ENCODE data around the gene NTF3.
"Not testable (repeated sequence)": the region's sequence is repeated elsewhere in the genome, so short reads cannot be mapped to it uniquely, and the experiment has no call there.

The NTF3 gene

DNA sequence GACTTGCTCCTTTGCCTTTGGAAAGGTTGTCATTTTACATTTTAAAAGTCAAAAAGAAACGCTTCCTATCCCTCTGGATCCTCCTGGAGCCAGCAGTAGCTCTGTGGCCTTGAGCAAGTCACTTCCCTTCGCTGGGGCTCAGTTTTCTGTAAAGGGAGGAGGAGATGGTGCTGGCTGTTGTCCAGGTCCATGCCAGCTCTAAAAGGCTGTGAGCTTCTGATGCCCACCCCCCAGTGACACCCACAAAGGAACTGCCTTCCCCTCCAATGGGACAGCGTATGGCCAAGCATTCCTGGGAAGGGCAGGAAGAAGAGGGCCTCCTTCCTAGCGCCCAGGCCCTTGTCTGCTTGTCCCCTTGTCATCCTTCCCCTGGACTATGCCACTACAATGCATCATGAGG is 81.5 kb downstream of the NTF3 start:
- DNase-seq: no peak

DNA sequence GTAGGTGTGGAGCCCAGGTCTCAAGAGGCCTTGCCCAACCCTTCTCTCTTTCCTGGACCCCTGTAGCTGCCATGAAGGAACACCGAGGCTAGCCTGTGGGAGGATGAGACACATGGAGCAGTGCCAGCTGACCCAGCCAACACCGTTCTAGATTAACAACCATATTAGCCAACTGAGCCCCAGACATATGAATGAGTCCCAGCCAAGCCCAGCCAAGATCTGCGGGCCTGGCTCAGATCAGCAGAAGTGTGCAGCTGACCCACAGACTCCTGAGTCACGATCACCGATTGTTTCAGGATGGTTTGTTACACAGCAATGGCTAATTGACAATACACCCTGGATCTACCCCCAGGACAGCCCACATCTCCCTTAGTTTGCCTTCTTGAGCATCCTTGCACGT is 82.1 kb downstream of the NTF3 start:
- no peak for DNase-seq

- no peak for DNase-seq
Measured at GRCh38 chr12:5514545-5514944, 82.6 kb downstream of the NTF3 start.

GRCh38 chr12:5515458-5515857 is 83.5 kb downstream of the NTF3 start:
- DNase-seq: no peak

GRCh38 chr12:5516371-5517241 is 84.7 kb downstream of the NTF3 start:
- DNase-seq: no peak

GRCh38 chr12:5518584-5519365 is 86.9 kb downstream of the NTF3 start:
- DNase-seq: no peak

DNA sequence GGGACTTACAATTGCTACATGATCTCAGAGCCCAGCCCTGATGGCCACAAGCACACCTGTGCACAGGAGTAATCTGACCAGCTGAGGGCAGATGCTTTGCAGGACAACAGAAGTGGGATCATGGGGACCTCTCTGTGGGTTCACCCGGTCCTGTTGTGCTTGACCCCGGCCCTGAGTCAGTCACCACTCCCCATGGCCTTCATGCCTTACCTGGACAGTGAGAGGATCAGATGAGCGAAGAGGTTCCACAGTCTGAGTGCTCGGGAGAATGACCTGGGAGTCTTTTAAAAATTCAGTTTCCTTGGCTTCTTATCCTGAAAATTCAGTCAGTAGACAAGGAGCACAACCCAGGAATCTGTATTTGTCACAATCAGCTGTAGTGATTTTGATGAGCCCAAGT is 88.1 kb downstream of the NTF3 start:
- DNase-seq: no peak

DNA sequence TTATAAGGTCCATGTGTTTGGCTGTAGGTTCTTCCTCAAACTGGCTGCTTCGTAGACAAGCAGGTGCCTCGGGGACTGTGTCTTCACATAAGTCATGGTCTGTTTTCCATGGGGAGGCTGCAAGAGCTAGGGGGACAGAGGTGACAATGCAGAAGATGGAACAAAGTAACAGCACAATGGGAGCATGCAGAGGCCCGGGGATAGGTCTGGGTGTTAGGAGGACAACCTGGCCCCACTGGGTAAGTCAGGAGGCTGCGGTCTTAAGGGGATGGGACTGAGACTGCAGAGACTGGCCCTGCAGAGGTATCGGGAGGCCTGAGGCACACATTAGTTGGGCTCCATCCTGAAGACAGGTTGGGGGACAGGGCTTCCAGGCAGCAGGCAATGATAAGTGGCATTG is 88.9 kb downstream of the NTF3 start:
- no peak for DNase-seq

DNA sequence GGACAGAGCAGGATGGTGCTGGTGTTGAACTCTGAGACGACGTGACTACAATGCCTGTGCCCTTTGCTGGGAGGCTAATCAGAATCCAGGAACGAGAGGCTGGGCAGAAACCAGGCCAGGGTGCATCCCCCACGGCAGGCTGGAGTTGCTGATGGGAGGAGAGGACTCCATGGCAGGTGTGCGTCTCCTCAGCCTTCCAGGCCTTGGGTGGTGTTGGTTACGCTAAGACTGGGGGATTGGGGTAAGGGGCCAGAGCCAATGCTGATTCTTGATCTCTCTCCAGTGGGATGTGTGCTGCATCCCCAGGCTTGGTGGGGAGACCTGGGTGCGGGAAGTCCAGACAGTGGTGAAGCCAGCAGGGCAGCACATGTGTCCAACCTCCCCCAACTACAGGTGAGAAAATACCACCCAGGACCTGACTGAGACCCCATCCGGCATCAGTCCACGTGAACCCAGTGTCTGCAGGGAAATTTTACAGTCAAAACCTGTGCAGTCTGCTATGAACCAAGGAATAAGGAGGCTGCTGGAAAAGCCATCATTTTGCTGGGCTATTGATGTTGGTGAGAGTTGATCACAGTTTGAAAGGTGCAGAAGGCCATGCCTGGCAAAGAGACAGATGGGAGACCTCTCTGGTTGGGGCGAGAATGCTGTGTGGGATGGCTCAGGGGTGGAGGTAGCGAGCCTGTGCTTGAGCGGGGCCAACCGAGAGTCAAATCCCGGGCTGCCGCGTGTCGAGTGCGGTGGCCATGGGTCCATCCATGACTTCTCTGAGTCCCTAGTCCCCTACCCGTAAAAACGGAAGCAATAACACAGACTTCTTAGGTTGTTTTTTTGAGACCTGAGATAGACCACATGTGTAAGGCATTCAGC is 89.8 kb downstream of the NTF3 start:
- DNase-seq: no peak

DNA sequence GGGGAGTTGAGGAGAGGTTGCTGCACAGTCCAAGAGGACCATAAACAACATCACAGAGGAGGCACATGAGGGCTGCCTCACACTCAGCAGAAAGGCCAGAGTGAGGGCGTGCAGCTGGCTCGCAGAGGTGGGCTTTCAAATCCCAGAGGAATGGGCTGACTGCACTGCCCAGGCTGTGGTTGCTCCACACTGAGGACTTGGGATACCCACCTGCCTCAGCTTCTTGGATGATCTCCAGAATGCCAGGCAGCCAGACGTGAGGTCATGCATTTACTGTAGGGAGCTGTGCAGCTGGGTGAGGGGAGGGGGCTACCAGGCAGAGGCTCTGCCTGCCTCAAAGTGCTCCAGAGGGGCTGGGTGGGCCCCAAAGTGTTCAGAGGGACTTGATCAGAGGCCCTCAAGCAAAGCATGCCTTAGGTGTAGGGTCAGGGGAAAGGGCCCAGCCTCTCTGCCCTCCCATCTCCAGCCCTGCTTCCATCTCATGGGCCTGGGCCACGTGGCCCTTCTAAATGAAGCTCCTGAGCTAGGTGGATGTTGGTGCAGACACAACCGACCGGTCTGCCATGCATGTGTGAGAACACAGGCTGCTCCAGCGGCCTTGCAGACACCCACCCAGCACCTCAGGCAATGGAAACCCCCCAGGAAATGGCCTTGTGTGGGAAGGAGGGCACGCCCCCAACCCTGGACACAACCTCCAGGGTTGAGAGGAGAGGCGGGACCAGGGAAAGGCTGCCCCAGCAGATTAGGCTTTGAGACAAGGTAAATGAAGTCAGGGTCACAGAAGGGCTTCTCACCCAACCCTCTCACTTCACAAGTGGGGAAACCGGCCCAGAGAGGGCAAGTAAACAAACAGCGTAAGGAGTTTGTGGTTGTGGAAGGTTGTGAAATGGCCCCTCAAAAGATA is 90.8 kb downstream of the NTF3 start:
- no peak for DNase-seq

DNA sequence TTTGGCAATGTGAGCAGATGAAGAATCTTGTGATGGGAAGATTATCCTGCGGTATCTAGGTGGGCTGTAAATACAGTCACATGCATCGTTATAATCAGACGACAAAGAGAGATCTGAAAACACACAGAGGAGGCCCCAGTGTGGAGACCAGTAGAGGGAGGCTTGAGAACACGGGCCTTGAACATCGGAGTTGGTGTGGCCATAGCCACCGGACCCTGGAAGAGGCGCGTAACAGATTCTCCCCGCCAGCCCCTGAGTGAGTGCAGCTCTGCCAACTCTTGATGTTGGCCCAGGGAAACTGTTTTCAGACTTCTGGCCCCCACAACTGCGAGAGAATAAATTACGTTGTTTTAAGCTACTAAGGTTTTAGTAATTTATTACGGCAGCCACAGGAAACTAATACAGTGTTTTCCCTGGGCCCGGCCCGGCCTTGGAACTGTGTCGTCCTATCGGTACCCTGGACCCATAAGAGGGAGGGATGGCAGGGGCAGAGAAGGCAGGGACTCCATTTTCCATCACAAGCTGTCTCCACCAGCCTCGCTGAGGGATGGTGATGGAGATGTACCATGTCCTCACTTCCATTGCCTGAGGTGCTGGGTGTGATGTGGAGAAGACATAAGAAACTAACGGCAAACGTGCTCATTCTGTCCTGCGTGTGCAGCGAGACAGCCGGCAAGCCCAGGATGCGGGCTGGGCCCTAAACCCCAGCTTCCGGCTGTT is 91.6 kb downstream of the NTF3 start:
- no peak for DNase-seq

DNA sequence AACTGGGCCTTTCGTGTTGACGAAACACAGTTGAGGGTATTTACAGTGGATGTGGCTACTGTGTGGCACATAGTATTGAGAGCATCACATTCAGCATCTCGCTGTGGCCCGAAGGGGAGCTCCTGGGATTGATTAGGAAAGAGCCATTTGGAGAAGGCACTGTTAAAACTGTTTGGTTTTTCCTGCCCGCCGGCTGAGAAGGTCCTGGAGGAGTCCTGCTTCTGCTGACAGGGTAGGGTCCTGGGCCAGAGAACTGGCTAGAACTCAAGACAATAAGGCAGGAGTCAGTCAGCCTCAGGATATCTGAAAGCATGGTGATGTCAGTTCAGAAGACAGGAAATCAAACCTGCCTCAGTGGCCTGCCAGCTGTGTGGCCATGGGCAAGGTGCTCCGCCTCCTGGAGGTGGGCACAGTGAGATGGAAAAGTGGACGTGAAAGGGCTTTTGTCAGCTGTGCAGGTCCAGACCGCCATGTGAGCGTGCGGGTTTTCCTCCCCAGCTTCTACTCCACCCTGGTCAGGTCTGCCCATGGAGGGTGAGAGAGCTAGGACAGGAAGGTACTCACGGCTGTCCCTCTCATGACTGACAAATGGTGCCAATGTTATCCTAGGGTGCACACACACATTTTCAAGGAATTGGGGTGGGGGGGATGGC is 92.3 kb downstream of the NTF3 start:
- DNase-seq: no peak

DNA sequence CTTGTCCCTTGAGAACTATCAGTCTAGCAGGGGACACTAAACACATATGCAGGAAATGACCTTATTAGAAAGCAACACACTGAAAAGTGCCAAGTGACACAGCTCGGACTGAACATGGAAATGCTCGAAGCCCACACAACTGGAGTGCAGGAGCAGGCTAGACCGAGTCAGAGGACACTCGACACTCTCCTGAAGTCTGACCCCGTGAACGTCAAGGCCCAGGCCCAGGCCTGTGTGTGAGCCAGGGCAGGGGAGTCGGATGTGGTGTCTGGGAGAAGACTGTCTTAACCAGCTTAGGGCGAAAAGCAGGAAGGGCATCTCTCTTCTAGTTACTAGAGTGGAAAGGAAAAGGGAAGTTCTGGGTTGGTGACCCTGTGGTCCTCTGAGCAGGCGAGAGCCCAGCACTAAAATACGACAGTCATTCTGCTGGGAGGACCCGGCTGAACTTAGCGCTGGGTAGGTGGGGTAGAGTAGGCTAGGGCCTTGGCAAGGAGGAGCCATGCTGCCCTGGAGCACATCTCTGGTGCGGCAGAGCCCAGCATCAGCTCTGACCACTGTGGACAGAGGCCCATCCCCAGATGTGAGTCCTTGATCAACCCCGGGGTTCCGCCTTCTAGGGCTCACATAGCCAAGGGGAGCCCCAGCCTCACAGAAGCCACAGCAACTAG is 93.0 kb downstream of the NTF3 start:
- DNase-seq: no peak

DNA sequence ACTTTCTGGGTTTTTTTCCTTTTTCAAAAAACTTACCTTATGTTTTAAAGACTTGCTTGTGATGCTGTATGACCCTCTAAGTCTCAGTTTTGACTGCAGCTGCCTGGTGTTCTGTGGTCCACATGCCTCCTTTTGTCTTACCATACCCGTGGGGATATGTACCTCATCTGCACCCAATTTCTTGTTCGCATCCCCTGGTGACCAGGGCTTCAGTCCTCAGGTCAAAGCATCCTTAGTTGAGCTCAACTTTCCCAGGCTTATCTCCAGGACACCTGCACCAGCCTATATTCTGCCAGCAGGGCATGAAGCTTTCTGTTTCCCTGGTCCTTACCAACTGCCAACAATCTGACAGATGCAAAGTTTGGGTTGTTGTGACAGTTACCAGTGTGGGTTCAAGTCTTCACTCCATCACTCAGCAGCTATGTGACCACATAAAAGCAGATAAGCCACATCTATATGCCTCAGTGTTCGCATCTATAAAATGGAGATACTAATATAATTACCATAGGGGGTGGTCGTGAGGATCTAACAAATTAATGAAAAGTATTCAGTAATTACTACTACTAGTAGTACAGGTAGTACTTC is 94.0 kb downstream of the NTF3 start:
- DNase-seq: no peak

- no peak for DNase-seq
Measured at GRCh38 chr12:5533368-5533767, 101.5 kb downstream of the NTF3 start.

DNA sequence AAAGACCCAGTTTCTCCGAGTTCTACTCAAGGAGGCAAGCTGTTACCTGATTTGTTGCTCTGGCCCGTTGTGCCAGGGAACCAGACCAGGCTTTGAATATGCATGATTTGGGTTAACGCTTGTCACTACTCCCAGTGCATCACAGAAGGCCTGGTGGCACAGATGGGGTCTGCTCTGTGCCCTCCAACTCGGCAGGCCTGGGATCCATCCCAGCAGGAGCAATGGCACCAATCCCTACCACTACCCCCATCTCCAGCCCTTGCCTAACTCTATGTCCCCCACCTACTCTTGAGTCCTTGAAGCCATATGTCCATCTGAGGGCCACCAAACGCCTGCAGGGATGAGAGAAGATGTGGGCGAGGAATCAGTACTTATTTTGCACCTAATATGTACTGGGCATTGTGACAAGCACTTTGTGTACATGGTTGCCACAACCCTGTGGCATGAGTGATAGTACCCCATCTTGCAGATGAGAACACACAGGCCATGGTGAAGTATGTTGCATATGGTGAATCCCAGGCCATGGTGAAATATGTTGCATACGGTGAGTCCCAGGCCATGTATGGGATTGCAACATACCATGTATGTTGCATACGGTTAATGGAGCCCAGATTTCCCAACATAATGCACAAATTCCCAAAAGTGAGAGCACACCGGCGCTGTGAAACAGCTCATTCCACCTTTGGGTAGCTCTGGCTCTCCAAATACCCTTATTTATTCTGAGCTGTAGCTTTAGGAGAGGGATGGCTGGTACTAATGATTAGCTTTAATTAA is 102.7 kb downstream of the NTF3 start:
- no peak for DNase-seq

DNA sequence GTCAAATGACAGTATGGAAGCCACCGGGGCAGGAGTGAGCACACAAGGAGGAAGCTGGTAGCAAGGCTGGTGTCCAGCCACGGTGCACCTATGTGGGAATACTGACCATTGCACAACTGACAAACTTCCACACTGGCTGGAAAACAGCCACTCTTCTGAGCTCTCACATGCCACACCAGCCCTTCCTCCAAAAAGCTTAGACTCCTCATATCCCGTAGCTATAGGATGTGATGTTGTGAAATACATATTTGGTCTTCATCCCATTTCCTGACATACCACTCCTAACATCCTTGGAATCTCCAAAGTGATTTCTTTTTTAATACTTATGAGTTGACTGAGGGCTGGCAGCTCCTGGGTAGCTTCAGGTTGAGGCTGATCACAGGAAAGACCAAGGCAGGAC is 103.6 kb downstream of the NTF3 start:
- no peak for DNase-seq

- not testable (repeated sequence) for DNase-seq
Measured at GRCh38 chr12:5537026-5537615, 105.2 kb downstream of the NTF3 start.

- no peak for DNase-seq
Measured at GRCh38 chr12:5537771-5538170, 105.9 kb downstream of the NTF3 start.

All from midbrain (tissue), 1 donor.